ENCODE results near the gene AFTPH.

Gene AFTPH

DNA sequence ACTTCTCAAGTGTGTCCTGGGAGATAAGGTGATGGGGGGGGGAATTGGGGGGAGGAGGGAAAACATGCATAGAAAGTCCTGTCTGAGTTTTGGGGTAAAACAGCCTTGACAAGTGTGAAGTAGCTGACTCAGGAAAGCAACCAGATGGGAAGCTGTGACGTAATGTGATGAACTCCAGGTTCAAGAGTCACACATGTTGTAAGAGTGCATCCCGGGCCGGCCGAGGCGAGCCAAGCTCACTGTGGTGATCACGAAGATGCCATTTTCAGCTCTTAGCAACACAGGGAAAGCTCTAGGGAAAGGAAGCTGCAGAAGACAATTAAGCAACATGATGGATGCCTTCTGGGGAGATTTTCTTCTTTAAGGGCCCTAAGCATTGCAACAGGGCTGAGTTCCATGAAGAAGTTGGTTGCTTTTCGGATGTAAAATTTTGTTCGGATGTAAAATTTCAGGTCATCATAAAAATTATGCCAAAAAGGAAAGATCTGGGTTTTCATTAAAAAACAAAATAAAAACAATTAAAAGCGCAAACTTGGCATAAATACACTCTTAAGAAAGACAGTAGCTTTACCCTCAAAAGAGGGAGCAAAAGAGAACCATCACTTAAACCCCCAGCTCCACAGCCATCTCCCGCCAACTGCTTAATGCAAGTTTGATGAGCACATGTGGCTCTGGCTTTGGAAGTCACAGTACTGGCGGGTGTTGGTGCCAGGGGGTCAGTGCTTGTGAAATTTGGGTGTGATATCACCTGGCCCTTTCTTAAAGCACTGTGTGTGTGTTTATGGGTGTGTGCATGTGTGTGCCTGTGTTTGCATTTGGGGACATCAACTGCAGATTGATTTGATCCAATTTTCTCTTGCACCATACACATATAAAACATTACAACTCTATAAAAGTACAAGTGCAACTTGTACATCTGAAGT, 110.5 kb downstream of the AFTPH start:
- DNase-seq, result no peak

DNA sequence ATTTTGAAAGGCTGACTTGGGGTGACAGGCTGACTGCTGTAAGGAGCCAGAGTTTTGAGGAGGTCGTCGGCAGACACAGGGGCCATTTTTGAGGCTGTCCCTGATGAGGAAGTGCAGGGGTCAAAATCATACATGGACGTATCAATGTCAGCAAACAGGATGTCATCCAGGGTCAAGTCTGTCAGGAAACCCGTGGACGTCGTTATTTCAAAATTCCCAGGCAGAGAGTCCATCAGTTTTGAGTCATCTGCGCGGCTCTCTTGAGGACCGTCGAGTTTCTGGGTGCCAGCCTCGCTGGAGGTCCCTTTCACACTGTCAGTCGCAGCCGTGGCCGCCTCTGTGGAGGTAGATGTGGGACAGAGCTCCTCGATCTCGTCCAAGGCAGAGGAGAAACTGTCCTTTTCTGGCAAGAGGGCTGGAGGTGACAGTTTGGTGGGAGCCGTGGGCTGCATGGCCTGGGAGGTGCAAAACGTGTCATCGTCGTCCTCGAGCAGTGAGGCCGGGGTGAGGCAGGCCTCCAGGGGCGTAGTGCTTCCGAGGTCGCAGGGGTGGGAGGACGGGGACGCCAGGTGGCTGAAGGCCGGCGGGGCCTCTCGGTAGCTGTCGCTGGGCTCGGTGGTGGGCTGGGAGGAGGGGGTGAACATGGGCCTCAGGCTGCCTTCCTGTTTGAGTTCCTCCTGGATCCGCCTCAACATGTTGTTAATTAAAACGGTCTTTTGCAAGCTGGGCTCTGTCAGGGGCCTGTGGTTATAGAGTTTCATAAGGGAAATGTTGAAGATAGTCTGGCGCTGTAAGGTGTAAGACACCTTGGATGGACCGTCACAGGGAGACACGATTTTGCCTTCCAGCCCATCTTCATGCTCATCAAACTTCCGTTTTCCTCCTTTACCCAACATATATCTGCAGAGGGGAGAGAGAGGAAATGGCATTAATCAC, 112.1 kb downstream of the AFTPH start:
- DNase-seq, result no peak

- DNase-seq, result no peak
Observed at GRCh38 chr2:64637000-64637635, 113.0 kb downstream of the AFTPH start.

- no peak for DNase-seq
Observed at GRCh38 chr2:64637931-64638330, 113.8 kb downstream of the AFTPH start.

- no peak for DNase-seq
Observed at GRCh38 chr2:64638502-64639120, 114.5 kb downstream of the AFTPH start.

- DNase-seq, result no peak
Observed at GRCh38 chr2:64639691-64640090, 115.6 kb downstream of the AFTPH start.

DNA sequence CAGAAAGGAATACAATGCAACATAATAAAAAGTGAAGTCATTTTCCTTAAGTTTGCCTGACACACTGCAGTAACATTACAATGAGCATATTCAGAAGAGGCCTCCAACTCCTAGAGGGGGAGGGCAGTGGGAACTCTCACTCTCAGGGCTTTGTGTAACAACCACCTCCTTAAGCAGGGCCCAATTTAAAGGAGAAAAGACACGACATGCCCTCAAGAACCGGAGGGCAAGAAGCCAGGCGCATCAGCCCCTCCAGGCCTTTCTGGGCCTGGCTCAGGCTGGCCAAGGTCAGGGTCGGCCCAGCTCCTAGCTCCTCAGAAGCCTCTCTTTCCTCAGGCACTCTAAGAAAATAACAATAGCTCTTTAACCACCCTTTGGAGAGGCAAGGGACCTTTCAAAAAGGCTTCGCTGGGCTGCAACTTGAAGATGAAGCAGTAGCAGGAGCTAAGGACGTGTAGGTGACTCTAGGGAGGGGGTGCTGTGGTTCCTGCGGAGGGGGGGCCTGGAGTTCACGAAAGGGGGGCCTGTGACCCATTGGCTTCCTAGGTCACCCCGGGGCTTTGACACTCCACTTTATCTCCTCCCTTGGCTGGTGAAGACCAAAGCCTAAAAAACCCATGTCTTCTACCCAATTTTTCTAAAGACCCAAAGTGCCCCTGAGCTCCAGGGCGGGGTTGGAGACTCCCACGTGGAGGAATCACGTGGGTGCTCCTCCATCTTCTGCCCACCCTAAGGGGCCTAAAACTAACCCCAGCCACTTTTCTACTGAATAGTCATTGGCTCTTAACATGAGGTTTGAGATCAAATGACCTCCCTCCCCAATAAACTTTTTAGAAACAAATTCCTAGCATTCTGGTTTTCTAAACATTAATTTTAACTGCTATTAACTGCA, 116.3 kb downstream of the AFTPH start:
- DNase-seq, result no peak

GRCh38 chr2:64641599-64641998, 117.5 kb downstream of the AFTPH start:
- DNase-seq, result no peak
